Peyer's patch (tissue), 4 donors: Measurements from ENCODE around the gene NEK5. TPM values are rescaled to one million over a fixed set of nuclear protein-coding genes. Genes with fewer than 3 reads are reported as not detected.

Source experiments
- DNase-seq, 3 donors: peaks; one replicate each; pipeline ENCODE4 v3.0.0-alpha.2; 2017 to 2019
- H3K27ac ChIP-seq, 4 donors: fragments of 200-600 bp; sonication (generic); one replicate each; pipeline ENCODE4 v1.5.1; 2016 to 2019
- H3K27me3 ChIP-seq, 2 donors: fragments of 200-600 bp; sonication (generic); one replicate each; pipeline ENCODE4 v1.5.1; 2019
- H3K36me3 ChIP-seq, 3 donors: fragments of 200-600 bp; sonication (generic); one replicate each; pipeline ENCODE4 v1.5.1; 2016 to 2019
- H3K4me1 ChIP-seq, 4 donors: fragments of 200-600 bp; sonication (generic); one replicate each; pipeline ENCODE4 v1.5.1; 2016 to 2019
- H3K4me3 ChIP-seq, 4 donors: fragments of 200-600 bp; sonication (generic); 1 replicate in 3 of 4; 2 replicates in 1 of 4; pipeline ENCODE4 v1.5.1; 2016 to 2019; ENCODE audit warnings: mild to moderate bottlenecking in 1 of 4
- H3K9me3 ChIP-seq, 4 donors: fragments of 200-600 bp; sonication (generic); one replicate each; pipeline ENCODE4 v1.5.1; 2016 to 2019; ENCODE audit warnings: mild to moderate bottlenecking in 1 of 4
- POLR2A ChIP-seq, 2 donors: fragments of 450-650 bp; IDR thresholded peaks; one replicate each; pipeline ENCODE4 v1.5.1; 2017; ENCODE audit warnings: antibody characterized with exemption in 2 of 2, mild to moderate bottlenecking in 2 of 2, moderate library complexity in 2 of 2
- total RNA-seq, 4 donors: library from RNA; depleted of rRNA; stranded (reverse); fragments of >200 nt; gene quantifications; one replicate each; pipeline ENCODE4 v1.1.0, GENCODE V29; 2016
- TF ChIP-seq, protein P1 (sequence below), 6 experiments: fragments of 450-650 bp in 4 of 6; fragments of 200-600 bp in 2 of 6; sonication (generic) in 1 of 6; IDR thresholded peaks; one replicate each; pipeline ENCODE4 v1.5.1; 2017 to 2019; ENCODE audit warnings: antibody characterized with exemption in 6 of 6, mild to moderate bottlenecking in 3 of 6, moderate library complexity in 1 of 6

Gene NEK5
- total RNA-seq, 4 donors from 2014 or later = 0.27 TPM; not detected in 3

DNA sequence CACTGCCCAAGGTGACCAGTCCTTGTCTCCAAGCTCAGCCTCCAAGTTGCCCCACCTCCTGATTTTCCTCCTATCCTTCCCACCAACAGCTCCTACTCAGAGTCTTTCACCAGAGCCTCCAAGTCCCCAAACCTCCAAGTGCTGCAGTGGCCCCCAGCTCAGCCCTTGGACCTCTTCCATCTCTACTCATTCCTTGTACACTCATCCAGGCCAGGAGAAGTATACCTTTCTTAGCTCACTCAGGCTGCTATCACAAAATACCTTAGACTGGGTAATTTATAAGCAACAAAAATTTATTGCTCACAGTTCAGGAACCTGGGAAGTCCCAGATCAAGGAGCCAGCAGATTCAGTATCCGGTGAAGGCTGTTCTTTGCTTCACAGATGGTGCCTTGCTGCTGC, 129.0 kb downstream of the NEK5 start:
- Histone ChIP-seq H3K4me3 (no peak overlapping the region), H3K36me3 (no peaks in the 10 kb centered on the region), H3K4me1 (peaks cover 0 to 26% (median 2%) of the 10 kb centered on the region in 4 donors), H3K27me3 (no peaks in the 10 kb centered on the region), H3K9me3 (no peaks in the 10 kb centered on the region), H3K27ac (no peak overlapping the region)
- TF ChIP-seq, protein P1, sequence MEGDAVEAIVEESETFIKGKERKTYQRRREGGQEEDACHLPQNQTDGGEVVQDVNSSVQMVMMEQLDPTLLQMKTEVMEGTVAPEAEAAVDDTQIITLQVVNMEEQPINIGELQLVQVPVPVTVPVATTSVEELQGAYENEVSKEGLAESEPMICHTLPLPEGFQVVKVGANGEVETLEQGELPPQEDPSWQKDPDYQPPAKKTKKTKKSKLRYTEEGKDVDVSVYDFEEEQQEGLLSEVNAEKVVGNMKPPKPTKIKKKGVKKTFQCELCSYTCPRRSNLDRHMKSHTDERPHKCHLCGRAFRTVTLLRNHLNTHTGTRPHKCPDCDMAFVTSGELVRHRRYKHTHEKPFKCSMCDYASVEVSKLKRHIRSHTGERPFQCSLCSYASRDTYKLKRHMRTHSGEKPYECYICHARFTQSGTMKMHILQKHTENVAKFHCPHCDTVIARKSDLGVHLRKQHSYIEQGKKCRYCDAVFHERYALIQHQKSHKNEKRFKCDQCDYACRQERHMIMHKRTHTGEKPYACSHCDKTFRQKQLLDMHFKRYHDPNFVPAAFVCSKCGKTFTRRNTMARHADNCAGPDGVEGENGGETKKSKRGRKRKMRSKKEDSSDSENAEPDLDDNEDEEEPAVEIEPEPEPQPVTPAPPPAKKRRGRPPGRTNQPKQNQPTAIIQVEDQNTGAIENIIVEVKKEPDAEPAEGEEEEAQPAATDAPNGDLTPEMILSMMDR (IDR thresholded peaks at IDR 0.05) = no peak
- TF ChIP-seq POLR2A (IDR thresholded peaks at IDR 0.05) = no peak
- DNase-seq = no peak

- peaks cover 0 to 26% (median 2%) of the 10 kb centered on the region in 4 donors for H3K4me1 ChIP-seq
These were observed 129.4 kb downstream of the NEK5 start for GRCh38 chr13:51999510-51999911.

DNA sequence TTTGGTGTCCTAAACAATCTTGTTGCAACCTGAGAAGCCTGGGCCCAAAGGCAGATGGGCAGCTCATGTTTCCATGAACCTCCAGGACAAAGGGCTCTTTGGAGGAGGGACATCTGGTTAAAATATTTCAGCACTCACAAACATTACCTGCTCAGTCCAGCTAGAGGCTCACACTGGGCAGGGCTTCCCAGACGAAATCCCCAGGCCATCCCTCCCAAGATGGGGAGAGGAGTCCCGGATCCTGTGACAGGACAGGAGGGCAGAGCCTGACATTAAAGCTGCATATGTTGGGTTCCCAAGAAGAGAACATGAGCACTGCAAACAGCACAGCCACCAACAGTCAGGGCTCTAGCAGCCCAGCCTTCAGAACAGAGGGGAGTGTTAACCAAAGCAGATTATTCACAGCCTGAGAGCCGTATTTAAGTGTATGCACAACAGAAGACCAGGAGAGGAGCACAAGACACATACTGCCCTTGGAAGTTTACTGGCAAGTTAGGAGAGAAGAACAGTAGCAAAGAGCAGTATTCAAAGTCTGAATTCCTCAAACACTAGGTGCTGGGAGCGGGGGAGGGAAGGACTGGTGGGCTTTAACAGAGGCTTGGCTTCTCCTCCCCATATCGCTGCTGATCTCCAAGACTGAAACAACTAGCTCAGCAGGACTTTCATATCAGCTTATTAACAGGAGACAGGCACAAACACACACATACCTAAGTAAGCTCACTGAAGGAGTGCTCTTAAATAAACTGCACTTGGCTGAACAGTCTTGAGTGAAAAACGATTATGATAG, 130.0 kb downstream of the NEK5 start:
- Histone ChIP-seq H3K4me1 (peaks cover 0 to 23% (median 2%) of the 10 kb centered on the region in 4 donors), H3K36me3 (no peaks in the 10 kb centered on the region), H3K27me3 (no peaks in the 10 kb centered on the region), H3K9me3 (no peaks in the 10 kb centered on the region), H3K4me3 (no peak overlapping the region), H3K27ac (no peak overlapping the region)
- TF ChIP-seq, protein P1 (IDR thresholded peaks at IDR 0.05) = no peak
- TF ChIP-seq POLR2A (IDR thresholded peaks at IDR 0.05) = no peak
- DNase-seq = no peak

More at GRCh38 chr13:51999510-51999911, 129.4 kb downstream of the NEK5 start:
- no peak overlapping the region for H3K27ac ChIP-seq
- H3K36me3 ChIP-seq = no peaks in the 10 kb centered on the region
- no peaks in the 10 kb centered on the region for H3K9me3 ChIP-seq
- DNase-seq = no peak
- no peak overlapping the region for H3K4me3 ChIP-seq
- H3K27me3 ChIP-seq = no peaks in the 10 kb centered on the region
- TF ChIP-seq, protein P1 (IDR thresholded peaks at IDR 0.05) = no peak
- TF ChIP-seq POLR2A (IDR thresholded peaks at IDR 0.05) = no peak

GRCh38 chr13:51997641-51998330, 131.1 kb downstream of the NEK5 start:
- TF ChIP-seq, protein P1 (IDR thresholded peaks at IDR 0.05) = no peak
- no peak for TF ChIP-seq POLR2A (IDR thresholded peaks at IDR 0.05)
- Histone ChIP-seq H3K27me3 (no peaks in the 10 kb centered on the region), H3K36me3 (no peaks in the 10 kb centered on the region), H3K9me3 (no peaks in the 10 kb centered on the region), H3K27ac (no peak overlapping the region), H3K4me3 (no peak overlapping the region), H3K4me1 (peaks cover 0 to 18% (median 2%) of the 10 kb centered on the region in 4 donors)
- no peak for DNase-seq

- Histone ChIP-seq H3K4me3 (no peak overlapping the region), H3K27me3 (no peaks in the 10 kb centered on the region), H3K36me3 (no peaks in the 10 kb centered on the region), H3K9me3 (no peaks in the 10 kb centered on the region), H3K4me1 (peaks cover 0 to 18% (median 2%) of the 10 kb centered on the region in 4 donors), H3K27ac (no peak overlapping the region)
- DNase-seq = no peak
- TF ChIP-seq POLR2A (IDR thresholded peaks at IDR 0.05) = no peak
- TF ChIP-seq, protein P1 (IDR thresholded peaks at IDR 0.05) = no peak
These were observed 131.7 kb downstream of the NEK5 start for GRCh38 chr13:51997186-51997585.
